Liver (tissue), 3 donors: ENCODE results near the gene ERMN.

Experiments used
- EGR1 ChIP-seq, 2 donors: IDR thresholded peaks; 2 replicates each; pipeline ENCODE4 v1.6.1; 2016 to 2018; ENCODE audit warnings: antibody characterized with exemption in 2 of 2, low read depth in 2 of 2
- JUND ChIP-seq, 2 donors: IDR thresholded peaks; 2 replicates each; pipeline ENCODE4 v1.6.1; 2016; ENCODE audit warnings: antibody characterized with exemption in 2 of 2
- RXRA ChIP-seq, 2 donors: IDR thresholded peaks; 2 replicates each; pipeline ENCODE4 v1.6.1; 2017 to 2018; ENCODE audit warnings: antibody characterized with exemption in 2 of 2, mild to moderate bottlenecking in 1 of 2
- SP1 ChIP-seq: IDR thresholded peaks from 2 replicates; pipeline ENCODE4 v1.6.1; 2018; ENCODE audit warnings: antibody characterized with exemption, mild to moderate bottlenecking
- TAF1 ChIP-seq: conservative IDR thresholded peaks from 2 replicates; pipeline ENCODE4 v1.6.1; 2016; ENCODE audit warnings: antibody characterized with exemption, mild to moderate bottlenecking
- TF ChIP-seq, protein P1 (sequence below): IDR thresholded peaks from 2 replicates; pipeline ENCODE4 v1.6.1; 2016; ENCODE audit warnings: antibody characterized with exemption
- TF ChIP-seq, protein P2 (sequence below): fragments of 150-350 bp; IDR thresholded peaks from 2 replicates; pipeline ENCODE4 v1.5.1; 2017; ENCODE audit warnings: improper control_type of control experiment, low read depth, low read length; ENCODE audit not compliant: missing input control
- TF ChIP-seq, protein P3 (sequence below): IDR thresholded peaks from 2 replicates; pipeline ENCODE4 v1.6.1; 2016; ENCODE audit warnings: antibody characterized with exemption
- donor health status: healthy.
- donor health status: healthy.

DNA sequence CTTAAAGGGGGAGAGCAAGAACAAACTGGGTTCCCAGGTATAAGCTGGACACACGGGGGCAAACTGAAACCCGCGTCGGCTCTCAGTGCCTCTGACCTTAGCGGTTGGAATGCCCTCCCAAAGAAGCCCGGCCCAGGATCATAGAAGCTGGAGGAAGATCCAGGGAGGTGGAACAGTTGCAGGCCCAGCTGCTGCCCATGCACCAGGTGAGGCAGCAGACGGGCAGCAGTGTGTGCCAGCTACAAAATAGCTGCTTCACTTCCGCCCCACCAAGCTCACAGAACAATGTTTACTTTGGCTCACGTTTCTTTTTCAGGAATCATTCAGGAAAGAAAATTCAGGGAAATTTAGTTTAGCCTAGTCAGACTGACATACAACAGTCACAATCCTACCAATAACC, 3.9 kb upstream of the ERMN start:
- TF ChIP-seq JUND (IDR thresholded peaks at IDR 0.05), result no peak
- TF ChIP-seq, protein P1, sequence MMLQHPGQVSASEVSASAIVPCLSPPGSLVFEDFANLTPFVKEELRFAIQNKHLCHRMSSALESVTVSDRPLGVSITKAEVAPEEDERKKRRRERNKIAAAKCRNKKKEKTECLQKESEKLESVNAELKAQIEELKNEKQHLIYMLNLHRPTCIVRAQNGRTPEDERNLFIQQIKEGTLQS, result no peak
- TF ChIP-seq, protein P2, sequence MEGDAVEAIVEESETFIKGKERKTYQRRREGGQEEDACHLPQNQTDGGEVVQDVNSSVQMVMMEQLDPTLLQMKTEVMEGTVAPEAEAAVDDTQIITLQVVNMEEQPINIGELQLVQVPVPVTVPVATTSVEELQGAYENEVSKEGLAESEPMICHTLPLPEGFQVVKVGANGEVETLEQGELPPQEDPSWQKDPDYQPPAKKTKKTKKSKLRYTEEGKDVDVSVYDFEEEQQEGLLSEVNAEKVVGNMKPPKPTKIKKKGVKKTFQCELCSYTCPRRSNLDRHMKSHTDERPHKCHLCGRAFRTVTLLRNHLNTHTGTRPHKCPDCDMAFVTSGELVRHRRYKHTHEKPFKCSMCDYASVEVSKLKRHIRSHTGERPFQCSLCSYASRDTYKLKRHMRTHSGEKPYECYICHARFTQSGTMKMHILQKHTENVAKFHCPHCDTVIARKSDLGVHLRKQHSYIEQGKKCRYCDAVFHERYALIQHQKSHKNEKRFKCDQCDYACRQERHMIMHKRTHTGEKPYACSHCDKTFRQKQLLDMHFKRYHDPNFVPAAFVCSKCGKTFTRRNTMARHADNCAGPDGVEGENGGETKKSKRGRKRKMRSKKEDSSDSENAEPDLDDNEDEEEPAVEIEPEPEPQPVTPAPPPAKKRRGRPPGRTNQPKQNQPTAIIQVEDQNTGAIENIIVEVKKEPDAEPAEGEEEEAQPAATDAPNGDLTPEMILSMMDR, result no peak
- TF ChIP-seq, protein P3, sequence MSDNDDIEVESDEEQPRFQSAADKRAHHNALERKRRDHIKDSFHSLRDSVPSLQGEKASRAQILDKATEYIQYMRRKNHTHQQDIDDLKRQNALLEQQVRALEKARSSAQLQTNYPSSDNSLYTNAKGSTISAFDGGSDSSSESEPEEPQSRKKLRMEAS, result no peak
- TF ChIP-seq SP1, result peak; percentile 6
- TF ChIP-seq TAF1, result no peak
- TF ChIP-seq EGR1 (IDR thresholded peaks at IDR 0.05; ENCODE audit: low read depth in 2 of 2), result no peak
- no peak for TF ChIP-seq RXRA (IDR thresholded peaks at IDR 0.05)
